Measurements from ENCODE around the gene ADISSP.

Gene ADISSP

GRCh38 chr20:3777716-3778629 lies 10.4 kb upstream of the ADISSP start:
- Mint-ChIP-seq H3K9me3 (no peaks in the 10 kb centered on the region), H3K4me1 (ENCODE audit: low read depth) (peaks cover 25% of the 10 kb centered on the region), H3K36me3 (ENCODE audit: low read depth) (peaks cover 5% of the 10 kb centered on the region), H3K27me3 (ENCODE audit: low read depth) (peaks cover 39% of the 10 kb centered on the region), H3K4me3 (peak overlapping the region; percentile 72), H3K27ac (no peak overlapping the region)

GRCh38 chr20:3777381-3777715 lies 9.8 kb upstream of the ADISSP start:
- Mint-ChIP-seq H3K36me3 (ENCODE audit: low read depth) (peaks cover 5% of the 10 kb centered on the region), H3K27ac (no peak overlapping the region)

GRCh38 chr20:3775457-3776108 lies 8.0 kb upstream of the ADISSP start:
- no peak overlapping the region for H3K27ac Mint-ChIP-seq
- H3K27me3 Mint-ChIP-seq (ENCODE audit: low read depth): peaks cover 35% of the 10 kb centered on the region
- peaks cover 5% of the 10 kb centered on the region for H3K36me3 Mint-ChIP-seq (ENCODE audit: low read depth)
- H3K4me3 Mint-ChIP-seq: no peak overlapping the region
- H3K4me1 Mint-ChIP-seq (ENCODE audit: low read depth): peaks cover 15% of the 10 kb centered on the region
- H3K9me3 Mint-ChIP-seq: no peaks in the 10 kb centered on the region

More at GRCh38 chr20:3777381-3777715, 9.8 kb upstream of the ADISSP start:
- peak overlapping the region; percentile 71 for H3K4me3 Mint-ChIP-seq
- peaks cover 42% of the 10 kb centered on the region for H3K27me3 Mint-ChIP-seq (ENCODE audit: low read depth)
- peaks cover 25% of the 10 kb centered on the region for H3K4me1 Mint-ChIP-seq (ENCODE audit: low read depth)
- H3K9me3 Mint-ChIP-seq: no peaks in the 10 kb centered on the region

- no peak overlapping the region for H3K27ac Mint-ChIP-seq
Observed at GRCh38 chr20:3771552-3772058, 4.1 kb upstream of the ADISSP start.

GRCh38 chr20:3768342-3769130 lies 983 bp upstream of the ADISSP start:
- H3K27ac Mint-ChIP-seq: peak overlapping the region; percentile 88
- H3K9me3 Mint-ChIP-seq: no peaks in the 10 kb centered on the region
- H3K27me3 Mint-ChIP-seq (ENCODE audit: low read depth): peaks cover 5% of the 10 kb centered on the region
- no peaks in the 10 kb centered on the region for H3K36me3 Mint-ChIP-seq (ENCODE audit: low read depth)
- H3K4me1 Mint-ChIP-seq (ENCODE audit: low read depth): peaks cover 19% of the 10 kb centered on the region
- H3K4me3 Mint-ChIP-seq: peak overlapping the region; percentile 86

More at GRCh38 chr20:3771552-3772058, 4.1 kb upstream of the ADISSP start:
- H3K9me3 Mint-ChIP-seq: no peaks in the 10 kb centered on the region
- H3K4me1 Mint-ChIP-seq (ENCODE audit: low read depth): peaks cover 13% of the 10 kb centered on the region
- H3K27me3 Mint-ChIP-seq (ENCODE audit: low read depth): peaks cover 5% of the 10 kb centered on the region
- H3K4me3 Mint-ChIP-seq: no peak overlapping the region
- no peaks in the 10 kb centered on the region for H3K36me3 Mint-ChIP-seq (ENCODE audit: low read depth)

GRCh38 chr20:3767110-3767426 lies 485 bp downstream of the ADISSP start:
- Mint-ChIP-seq H3K36me3 (ENCODE audit: low read depth) (no peaks in the 10 kb centered on the region), H3K9me3 (no peaks in the 10 kb centered on the region), H3K4me1 (ENCODE audit: low read depth) (peaks cover 19% of the 10 kb centered on the region), H3K27me3 (ENCODE audit: low read depth) (no peaks in the 10 kb centered on the region), H3K27ac (no peak overlapping the region), H3K4me3 (peak overlapping the region; percentile 78)

GRCh38 chr20:3766422-3767109 lies 987 bp downstream of the ADISSP start:
- H3K27me3 Mint-ChIP-seq (ENCODE audit: low read depth): no peaks in the 10 kb centered on the region
- H3K27ac Mint-ChIP-seq: no peak overlapping the region
- no peaks in the 10 kb centered on the region for H3K9me3 Mint-ChIP-seq

GRCh38 chr20:3765171-3765882 lies 2.2 kb downstream of the ADISSP start:
- H3K4me1 Mint-ChIP-seq (ENCODE audit: low read depth): peaks cover 17% of the 10 kb centered on the region
- H3K27me3 Mint-ChIP-seq (ENCODE audit: low read depth): no peaks in the 10 kb centered on the region
- no peaks in the 10 kb centered on the region for H3K36me3 Mint-ChIP-seq (ENCODE audit: low read depth)
- H3K4me3 Mint-ChIP-seq: no peak overlapping the region
- no peak overlapping the region for H3K27ac Mint-ChIP-seq
- no peaks in the 10 kb centered on the region for H3K9me3 Mint-ChIP-seq

More at GRCh38 chr20:3766422-3767109, 987 bp downstream of the ADISSP start:
- Mint-ChIP-seq H3K4me3 (peak overlapping the region; percentile 78), H3K36me3 (ENCODE audit: low read depth) (no peaks in the 10 kb centered on the region), H3K4me1 (ENCODE audit: low read depth) (peaks cover 18% of the 10 kb centered on the region)

GRCh38 chr20:3764659-3765058 lies 2.9 kb downstream of the ADISSP start:
- peaks cover 17% of the 10 kb centered on the region for H3K4me1 Mint-ChIP-seq (ENCODE audit: low read depth)
- no peaks in the 10 kb centered on the region for H3K27me3 Mint-ChIP-seq (ENCODE audit: low read depth)
- peaks cover 1% of the 10 kb centered on the region for H3K36me3 Mint-ChIP-seq (ENCODE audit: low read depth)
- H3K9me3 Mint-ChIP-seq: no peaks in the 10 kb centered on the region
- H3K27ac Mint-ChIP-seq: no peak overlapping the region
- H3K4me3 Mint-ChIP-seq: no peak overlapping the region

GRCh38 chr20:3763671-3764601 lies 3.6 kb downstream of the ADISSP start:
- no peak overlapping the region for H3K27ac Mint-ChIP-seq
- no peaks in the 10 kb centered on the region for H3K9me3 Mint-ChIP-seq
- H3K4me1 Mint-ChIP-seq (ENCODE audit: low read depth): peaks cover 17% of the 10 kb centered on the region
- peaks cover 2% of the 10 kb centered on the region for H3K36me3 Mint-ChIP-seq (ENCODE audit: low read depth)
- H3K4me3 Mint-ChIP-seq: no peak overlapping the region
- no peaks in the 10 kb centered on the region for H3K27me3 Mint-ChIP-seq (ENCODE audit: low read depth)

- no peaks in the 10 kb centered on the region for H3K27me3 Mint-ChIP-seq (ENCODE audit: low read depth)
- no peaks in the 10 kb centered on the region for H3K9me3 Mint-ChIP-seq
- no peak overlapping the region for H3K27ac Mint-ChIP-seq
- peaks cover 5% of the 10 kb centered on the region for H3K4me1 Mint-ChIP-seq (ENCODE audit: low read depth)
- no peak overlapping the region for H3K4me3 Mint-ChIP-seq
- H3K36me3 Mint-ChIP-seq (ENCODE audit: low read depth): peaks cover 3% of the 10 kb centered on the region
Observed at GRCh38 chr20:3760655-3761348, 6.8 kb downstream of the ADISSP start.

GRCh38 chr20:3759884-3760283 lies 7.7 kb downstream of the ADISSP start:
- Mint-ChIP-seq H3K4me3 (no peak overlapping the region), H3K27ac (no peak overlapping the region), H3K9me3 (no peaks in the 10 kb centered on the region), H3K36me3 (ENCODE audit: low read depth) (peaks cover 3% of the 10 kb centered on the region), H3K4me1 (ENCODE audit: low read depth) (peaks cover 5% of the 10 kb centered on the region), H3K27me3 (ENCODE audit: low read depth) (no peaks in the 10 kb centered on the region)

Measured in T-helper 1 cell treated with Interleukin-12 subunit alpha and Interleukin-12 subunit beta and Interleukin-4 antibody, amounts not matched to agents 30 μg/mL and 1 μg/mL, for 36 hours (primary cell).